Activated CD4-positive, alpha-beta T cell treated with anti-CD3 and anti-CD28 coated beads, Interleukin-2, Interleukin-6, amounts not matched to agents 100 ng/mL and 50 ng/mL, durations not matched to agents 16 hours and 8 hours (primary cell): Measurements from ENCODE around the gene MIX23.

ENCODE experiments used
- DNase-seq: peaks from one replicate; pipeline ENCODE4 v3.0.0-alpha.2; 2020

The MIX23 gene

GRCh38 chr3:122382888-122383666 lies at the start of gene MIX23:
Gene MIX23, minus strand, starts transcription at chr3:122383231. Its CDS starts 7 bp downstream, at chr3:122383224.
- peak; percentile 92 for DNase-seq

- DNase-seq: no peak
Observed at GRCh38 chr3:122430371-122430770, 47.3 kb upstream of the MIX23 start.

GRCh38 chr3:122427857-122428471 lies 44.9 kb upstream of the MIX23 start:
- peak; percentile 73 for DNase-seq

- DNase-seq: no peak
Observed at GRCh38 chr3:122421836-122422235, 38.8 kb upstream of the MIX23 start.

GRCh38 chr3:122421101-122421500 lies 38.1 kb upstream of the MIX23 start:
- DNase-seq: no peak

- no peak for DNase-seq
Observed at GRCh38 chr3:122416966-122417365, 33.9 kb upstream of the MIX23 start.

GRCh38 chr3:122415762-122416654 lies 33.0 kb upstream of the MIX23 start, which contains the start of gene WDR5B:
Gene WDR5B, minus strand, starts transcription at chr3:122416062. Its CDS starts 534 bp downstream, at chr3:122415528.
- DNase-seq: peak; percentile 98

- DNase-seq: peak; percentile 68
Observed at GRCh38 chr3:122415104-122415744, 32.2 kb upstream of the MIX23 start.

GRCh38 chr3:122414391-122414790 lies 31.4 kb upstream of the MIX23 start:
- DNase-seq: no peak

GRCh38 chr3:122410639-122411038 lies 27.6 kb upstream of the MIX23 start:
- no peak for DNase-seq

- DNase-seq: no peak
Observed at GRCh38 chr3:122410111-122410510, 27.1 kb upstream of the MIX23 start.

- DNase-seq: no peak
Observed at GRCh38 chr3:122409446-122409845, 26.4 kb upstream of the MIX23 start.

GRCh38 chr3:122407946-122408345 lies 24.9 kb upstream of the MIX23 start:
- no peak for DNase-seq

- DNase-seq: no peak
Observed at GRCh38 chr3:122406198-122406597, 23.2 kb upstream of the MIX23 start.

- DNase-seq: no peak
Observed at GRCh38 chr3:122405015-122405414, 22.0 kb upstream of the MIX23 start.

GRCh38 chr3:122403489-122403888 lies 20.5 kb upstream of the MIX23 start:
- DNase-seq: no peak

GRCh38 chr3:122398920-122399319 lies 15.9 kb upstream of the MIX23 start:
- no peak for DNase-seq

- DNase-seq: no peak
Observed at GRCh38 chr3:122397201-122397600, 14.2 kb upstream of the MIX23 start.

GRCh38 chr3:122396511-122396910 lies 13.5 kb upstream of the MIX23 start:
- no peak for DNase-seq

GRCh38 chr3:122395582-122395981 lies 12.6 kb upstream of the MIX23 start:
- no peak for DNase-seq

GRCh38 chr3:122394173-122394572 lies 11.1 kb upstream of the MIX23 start:
- DNase-seq: no peak
